Naive thymus-derived CD4-positive, alpha-beta T cell (primary cell): ENCODE data around the gene DOCK4. TPM values are rescaled to one million over a fixed set of nuclear protein-coding genes. Genes with fewer than 3 reads are reported as not detected.

Experiments used
- ATAC-seq: fragments of 150-1000 bp; cut with Tn5 transposase; 2 replicates; pipeline ENCODE4 v1.10.0; 2021; ENCODE audit warnings: mild to moderate bottlenecking, moderate library complexity
- CTCF ChIA-PET: fragments of 350-600 bp; sonication (Branson Sonifier 250); formaldehyde crosslinking; loops from one replicate; lab custom pipeline; 2021; ENCODE audit warnings: antibody characterized with exemption; lab: Charles Lee
- POLR2A ChIA-PET: fragments of 350-600 bp; sonication (Branson Sonifier 250); formaldehyde crosslinking; loops from one replicate; lab custom pipeline; 2021; ENCODE audit warnings: antibody characterized with exemption, inconsistent platforms; lab: Charles Lee
- DNase-seq, 9 donors: peaks; one replicate each; pipeline versions ENCODE4 v3.0.0 to v3.0.0-alpha.2; 2020 to 2022; ENCODE audit warnings: mixed read lengths in 1 of 9
- H3K27ac ChIP-seq: one replicate; pipeline ENCODE4 v1.7.0; 2013; ENCODE audit warnings: mild to moderate bottlenecking, low read depth, low read length, moderate library complexity
- H3K27me3 ChIP-seq, 2 donors: one replicate each; pipeline ENCODE4 v1.7.0; 2013; ENCODE audit warnings: low read length in 2 of 2, mild to moderate bottlenecking in 2 of 2, moderate library complexity in 2 of 2; ENCODE audit not compliant: control insufficient read depth in 2 of 2, insufficient read depth in 2 of 2
- H3K36me3 ChIP-seq, 3 experiments: 1 replicate in 2 of 3; 2 replicates in 1 of 3; pipeline ENCODE4 v1.7.0; 2013; ENCODE audit warnings: low read length in 3 of 3, mild to moderate bottlenecking in 3 of 3, moderate library complexity in 1 of 3; ENCODE audit not compliant: insufficient read depth in 3 of 3, control insufficient read depth in 2 of 3
- H3K4me1 ChIP-seq, 2 donors: one replicate each; pipeline ENCODE4 v1.7.0; 2013; ENCODE audit warnings: low read length in 2 of 2, mild to moderate bottlenecking in 2 of 2, moderate library complexity in 1 of 2; ENCODE audit not compliant: control insufficient read depth in 2 of 2, insufficient read depth in 2 of 2
- H3K4me3 ChIP-seq: 2 replicates; pipeline ENCODE4 v1.7.0; 2013; ENCODE audit warnings: mild to moderate bottlenecking, low read length
- H3K9me3 ChIP-seq, 3 experiments: 1 replicate in 2 of 3; 2 replicates in 1 of 3; pipeline ENCODE4 v1.7.0; 2013; ENCODE audit warnings: low read length in 3 of 3; ENCODE audit not compliant: control insufficient read depth in 2 of 3
- H3K27ac Mint-ChIP-seq, 9 donors: one replicate each; pipeline ENCODE4 v1.8.0; 2020 to 2022; ENCODE audit warnings: mixed read lengths in 9 of 9, mild to moderate bottlenecking in 8 of 9, moderate library complexity in 5 of 9, inconsistent platforms in 2 of 9
- H3K27me3 Mint-ChIP-seq, 5 donors: one replicate each; pipeline ENCODE4 v1.8.0; 2021 to 2022; ENCODE audit warnings: mixed read lengths in 5 of 5, mild to moderate bottlenecking in 1 of 5
- H3K36me3 Mint-ChIP-seq, 5 donors: one replicate each; pipeline ENCODE4 v1.8.0; 2020 to 2022; ENCODE audit warnings: mixed read lengths in 5 of 5, mild to moderate bottlenecking in 3 of 5, inconsistent platforms in 1 of 5
- H3K4me1 Mint-ChIP-seq, 7 donors: one replicate each; pipeline ENCODE4 v1.8.0; 2020 to 2022; ENCODE audit warnings: mixed read lengths in 7 of 7, mild to moderate bottlenecking in 3 of 7, inconsistent platforms in 1 of 7
- H3K4me3 Mint-ChIP-seq, 10 donors: one replicate each; pipeline ENCODE4 v1.8.0; 2020 to 2022; ENCODE audit warnings: mild to moderate bottlenecking in 10 of 10, mixed read lengths in 10 of 10, moderate library complexity in 6 of 10, inconsistent platforms in 2 of 10
- H3K9me3 Mint-ChIP-seq, 11 donors: one replicate each; pipeline ENCODE4 v1.8.0; 2020 to 2022; ENCODE audit warnings: mixed read lengths in 11 of 11, mild to moderate bottlenecking in 4 of 11, inconsistent platforms in 1 of 11, moderate library complexity in 1 of 11
- intact Hi-C, 2 donors: fragments of 100-400 bp; cut with micrococcal nuclease; formaldehyde crosslinking; loops; one replicate each; pipeline ENCODE4 v1.15.1; 2023
- polyA plus RNA-seq, 2 donors: library from polyadenylated mRNA; unstranded; fragments of 300-500 nt; fragmentation: Illumina TruSeq; gene quantifications; one replicate each; pipeline ENCODE4 v1.2.3, GENCODE V29; 2021
- total RNA-seq, 6 experiments: library from RNA in 5 of 6; stranded (reverse) in 5 of 6; gene quantifications; 1 replicate in 5 of 6; 2 replicates in 1 of 6; pipeline ENCODE4 v1.2.3 and lab custom pipeline; 2021 to 2026

The DOCK4 gene
- total and polyA plus RNA-seq, 7 experiments from 2014 or later, result 0.16 to 3.1 (median 2.2) TPM; not detected in 1

- Mint-ChIP-seq H3K27ac (no peak overlapping the region), H3K4me3 (no peak overlapping the region), H3K4me1 (peaks cover 2 to 53% (median 29%) of the 10 kb centered on the region in 7 donors), H3K36me3 (peaks cover 4 to 58% (median 46%) of the 10 kb centered on the region in 5 donors), H3K27me3 (no peaks in the 10 kb centered on the region), H3K9me3 (peaks cover 0 to 23% (median 5%) of the 10 kb centered on the region in 11 donors)
- Histone ChIP-seq H3K27ac (no peak overlapping the region), H3K27me3 (no peaks in the 10 kb centered on the region), H3K36me3 (no peaks in the 10 kb centered on the region), H3K4me3 (no peak overlapping the region), H3K4me1 (no peaks in the 10 kb centered on the region), H3K9me3 (no peaks in the 10 kb centered on the region)
- DNase-seq (no peak), ATAC-seq (no peak)
- intact Hi-C loops, result no loop called here
- POLR2A ChIA-PET, result no interaction called here
- CTCF ChIA-PET, result no interaction called here
These were observed 27.0 kb upstream of the DOCK4 start for GRCh38 chr7:112233048-112233697.

GRCh38 chr7:112232212-112232978 is 26.2 kb upstream of the DOCK4 start:
- no peak overlapping the region for H3K4me3 ChIP-seq
- H3K27me3 ChIP-seq, result no peaks in the 10 kb centered on the region
- Mint-ChIP-seq H3K27me3 (no peaks in the 10 kb centered on the region), H3K4me1 (peaks cover 2 to 53% (median 35%) of the 10 kb centered on the region in 7 donors), H3K9me3 (peaks cover 0 to 23% (median 5%) of the 10 kb centered on the region in 11 donors), H3K36me3 (peaks cover 4 to 55% (median 44%) of the 10 kb centered on the region in 5 donors), H3K27ac (no peak overlapping the region), H3K4me3 (no peak overlapping the region)
- DNase-seq (no peak), ATAC-seq (no peak)
- H3K9me3 ChIP-seq, result no peaks in the 10 kb centered on the region
- H3K36me3 ChIP-seq, result no peaks in the 10 kb centered on the region
- H3K27ac ChIP-seq, result no peak overlapping the region
- intact Hi-C loops, result no loop called here
- CTCF ChIA-PET, result no interaction called here
- H3K4me1 ChIP-seq, result no peaks in the 10 kb centered on the region
- POLR2A ChIA-PET, result no interaction called here

- Histone ChIP-seq H3K4me3 (no peak overlapping the region), H3K27me3 (no peaks in the 10 kb centered on the region), H3K4me1 (no peaks in the 10 kb centered on the region), H3K9me3 (no peaks in the 10 kb centered on the region), H3K36me3 (no peaks in the 10 kb centered on the region), H3K27ac (no peak overlapping the region)
- no peak for DNase-seq
- ChIA-PET POLR2A (no interaction called here), CTCF (no interaction called here)
- Mint-ChIP-seq H3K4me3 (no peak overlapping the region), H3K36me3 (peaks cover 2 to 47% (median 27%) of the 10 kb centered on the region in 5 donors), H3K4me1 (peaks cover 2 to 66% (median 48%) of the 10 kb centered on the region in 7 donors), H3K27ac (no peak overlapping the region), H3K9me3 (peaks cover 0 to 12% (median 4%) of the 10 kb centered on the region in 11 donors), H3K27me3 (no peaks in the 10 kb centered on the region)
- intact Hi-C loops, result no loop called here
- no peak for ATAC-seq
These were observed 22.4 kb upstream of the DOCK4 start for GRCh38 chr7:112228632-112229031.

DNA sequence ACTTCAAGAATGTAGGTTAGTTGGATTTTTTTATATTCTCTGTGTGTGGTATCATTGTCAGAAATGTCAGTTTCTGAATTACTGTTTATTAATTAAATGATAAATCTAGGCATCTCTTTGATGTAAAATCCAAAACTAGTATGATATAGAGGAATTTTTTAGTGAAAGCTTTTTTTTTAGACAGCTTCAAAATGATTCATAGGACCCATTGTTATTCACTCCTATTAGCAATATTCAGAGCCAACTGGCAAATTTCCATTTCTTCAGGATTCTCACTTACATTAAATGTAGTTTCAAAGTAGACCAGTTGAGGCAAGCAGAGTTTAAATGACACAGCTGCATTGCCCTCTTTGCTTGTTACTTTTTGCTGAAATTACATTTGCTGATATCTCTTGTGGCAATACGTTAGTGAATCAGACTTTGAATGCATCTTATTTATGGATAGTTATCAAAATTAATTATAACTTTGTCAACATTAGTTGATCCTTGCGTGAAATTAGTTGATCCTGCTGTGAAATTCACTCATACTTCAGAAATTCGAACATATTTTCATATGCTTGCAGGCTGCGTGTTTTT is 20.6 kb upstream of the DOCK4 start:
- no peak overlapping the region for H3K27ac ChIP-seq
- no peaks in the 10 kb centered on the region for H3K9me3 ChIP-seq
- no peaks in the 10 kb centered on the region for H3K27me3 ChIP-seq
- H3K36me3 ChIP-seq, result no peaks in the 10 kb centered on the region
- intact Hi-C loops, result no loop called here
- Mint-ChIP-seq H3K4me1 (peaks cover 0 to 64% (median 52%) of the 10 kb centered on the region in 7 donors), H3K27ac (no peak overlapping the region), H3K4me3 (no peak overlapping the region), H3K36me3 (peaks cover 0 to 45% (median 22%) of the 10 kb centered on the region in 5 donors), H3K9me3 (peaks cover 0 to 6% (median 0%) of the 10 kb centered on the region in 11 donors), H3K27me3 (no peaks in the 10 kb centered on the region)
- CTCF ChIA-PET, result no interaction called here
- no peak overlapping the region for H3K4me3 ChIP-seq
- no peaks in the 10 kb centered on the region for H3K4me1 ChIP-seq
- DNase-seq, result no peak
- no peak for ATAC-seq
- POLR2A ChIA-PET, result no interaction called here

DNA sequence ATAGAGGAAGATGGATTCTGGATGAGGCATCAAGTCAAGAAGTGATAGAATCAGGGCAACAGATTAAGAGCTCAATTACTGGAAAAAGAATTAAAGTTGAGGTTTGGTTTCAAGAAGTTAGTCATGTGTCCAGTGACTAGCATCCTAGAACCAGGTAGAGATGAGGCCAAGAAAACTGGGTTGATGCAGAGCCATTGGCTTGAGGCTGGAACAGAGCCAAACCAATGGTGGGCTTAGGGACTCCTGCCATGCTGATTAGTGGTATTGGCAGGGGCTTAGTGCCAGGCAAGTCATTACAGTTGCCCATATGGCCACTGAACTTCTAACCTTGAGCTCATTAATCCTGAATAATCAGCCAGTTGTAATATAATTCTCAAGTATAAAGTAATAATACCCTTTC is 18.8 kb upstream of the DOCK4 start:
- ATAC-seq, result no peak
- CTCF ChIA-PET, result no interaction called here
- Mint-ChIP-seq H3K4me1 (peaks cover 0 to 65% (median 55%) of the 10 kb centered on the region in 7 donors), H3K36me3 (peaks cover 0 to 51% (median 26%) of the 10 kb centered on the region in 5 donors), H3K27ac (no peak overlapping the region), H3K27me3 (no peaks in the 10 kb centered on the region), H3K4me3 (no peak overlapping the region), H3K9me3 (peaks cover 0 to 6% (median 0%) of the 10 kb centered on the region in 11 donors)
- H3K4me3 ChIP-seq, result no peak overlapping the region
- POLR2A ChIA-PET, result interaction anchor here (0.6 kb wide), 1 partner anchor 184 kb away, joined by 3 read pairs; no protein-coding TSS in a partner anchor
- no peaks in the 10 kb centered on the region for H3K27me3 ChIP-seq
- intact Hi-C loops, result no loop called here
- H3K9me3 ChIP-seq, result no peaks in the 10 kb centered on the region
- H3K4me1 ChIP-seq, result no peaks in the 10 kb centered on the region
- H3K36me3 ChIP-seq, result no peaks in the 10 kb centered on the region
- DNase-seq, result no peak
- H3K27ac ChIP-seq, result no peak overlapping the region

- ChIA-PET CTCF (no interaction called here), POLR2A (interaction anchor here (0.6 kb wide), 2 partner anchors 12 to 185 kb away, joined by 3 read pairs; no protein-coding TSS in a partner anchor)
- Histone ChIP-seq H3K27ac (no peak overlapping the region), H3K4me3 (no peak overlapping the region), H3K36me3 (no peaks in the 10 kb centered on the region), H3K27me3 (no peaks in the 10 kb centered on the region), H3K4me1 (no peaks in the 10 kb centered on the region), H3K9me3 (no peaks in the 10 kb centered on the region)
- H3K36me3 Mint-ChIP-seq, result peaks cover 0 to 57% (median 26%) of the 10 kb centered on the region in 5 donors
- no peaks in the 10 kb centered on the region for H3K27me3 Mint-ChIP-seq
- no peak overlapping the region for H3K27ac Mint-ChIP-seq
- peak overlapping the region in 1 of 10 donors; percentile 22 for H3K4me3 Mint-ChIP-seq
- peaks cover 0 to 67% (median 55%) of the 10 kb centered on the region in 7 donors for H3K4me1 Mint-ChIP-seq
- intact Hi-C loops, result no loop called here
- H3K9me3 Mint-ChIP-seq, result peaks cover 0 to 6% (median 0%) of the 10 kb centered on the region in 11 donors
- ATAC-seq (no peak), DNase-seq (no peak)
These were observed 18.0 kb upstream of the DOCK4 start for GRCh38 chr7:112224186-112224585.
